Stromal cell of bone marrow (primary cell): ENCODE data around the gene PGLYRP4.
A peak's percentile ranks its signal among the peaks of the same experiment; 100 is the strongest.

Source experiments
- DNase-seq: peaks from one replicate; pipeline ENCODE4 v3.0.0-alpha.2; 2012; ENCODE audit warnings: low read depth

PGLYRP4 gene

GRCh38 chr1:153375511-153375910 lies 26.9 kb upstream of the PGLYRP4 start, which contains the start of gene S100A12:
Gene S100A12 (minus strand): TSS chr1:153375621. CDS start chr1:153374592, 1,029 bp downstream.
- DNase-seq: peak; percentile 16

DNA sequence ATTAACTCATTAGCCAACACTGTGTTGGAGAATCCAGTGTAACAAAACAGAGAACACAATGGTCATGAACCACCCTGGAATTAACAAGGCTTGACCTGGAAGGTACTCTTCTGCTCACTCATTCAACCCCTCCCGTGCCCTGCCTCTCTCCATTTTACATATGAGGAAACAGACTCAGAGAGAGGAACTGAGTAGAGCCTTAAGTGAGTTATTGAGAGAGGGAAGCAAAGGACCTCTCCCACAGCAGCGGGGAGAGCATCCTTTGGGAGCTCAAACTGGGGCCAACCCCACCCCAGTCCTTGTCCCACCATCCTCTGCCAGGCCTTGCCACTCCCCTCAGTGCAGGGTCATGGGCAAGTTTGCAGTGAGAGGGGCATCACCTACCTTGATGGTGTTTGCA lies 25.4 kb upstream of the PGLYRP4 start:
- no peak for DNase-seq

- no peak for DNase-seq
Measured at GRCh38 chr1:153372571-153372970, 23.9 kb upstream of the PGLYRP4 start.

- no peak for DNase-seq
Measured at GRCh38 chr1:153371231-153371630, 22.6 kb upstream of the PGLYRP4 start.

DNA sequence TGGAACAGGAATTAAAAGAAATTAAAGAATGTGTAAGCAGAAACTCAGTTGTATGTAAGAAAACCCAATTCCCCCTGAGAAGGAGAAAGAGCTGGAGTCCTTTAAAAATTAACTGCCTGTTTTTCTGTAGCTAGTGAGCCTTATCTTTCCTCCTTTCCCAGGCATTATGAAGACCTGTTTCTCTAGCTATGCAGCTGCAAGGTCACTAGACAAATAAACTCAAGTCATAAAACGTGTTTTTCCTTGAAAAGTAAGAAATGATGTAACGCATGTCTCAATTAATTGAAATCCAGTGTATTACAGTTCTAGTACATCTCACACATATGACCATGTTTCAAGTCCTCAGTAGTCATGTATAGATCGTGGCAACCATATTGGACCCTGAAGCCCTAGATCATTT lies 21.5 kb upstream of the PGLYRP4 start:
- DNase-seq: no peak

GRCh38 chr1:153368495-153368894 lies 19.9 kb upstream of the PGLYRP4 start:
- no peak for DNase-seq

- DNase-seq: no peak
Measured at GRCh38 chr1:153367090-153367489, 18.4 kb upstream of the PGLYRP4 start.

DNA sequence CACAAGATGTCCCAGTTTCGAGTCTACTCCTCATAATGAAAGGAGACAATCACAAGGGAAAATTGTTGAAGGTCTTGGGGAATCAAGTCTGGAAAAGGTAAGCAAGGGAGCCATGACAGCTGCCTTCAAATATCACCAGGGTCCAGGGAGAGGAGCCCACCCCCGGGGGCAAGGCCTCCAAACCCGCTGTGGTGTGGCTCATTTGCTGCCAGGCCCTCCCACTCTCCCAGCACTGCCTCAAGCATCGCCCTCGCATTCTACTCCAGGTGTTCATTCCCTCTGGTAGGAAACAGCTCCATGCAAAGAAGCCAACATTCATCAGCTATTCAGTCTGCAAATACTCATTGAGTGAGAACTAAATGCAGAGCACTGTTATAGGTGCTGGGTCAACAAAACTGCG lies 17.6 kb upstream of the PGLYRP4 start:
- no peak for DNase-seq

- no peak for DNase-seq
Measured at GRCh38 chr1:153365696-153366095, 17.1 kb upstream of the PGLYRP4 start.

- no peak for DNase-seq
Measured at GRCh38 chr1:153364766-153365666, 16.4 kb upstream of the PGLYRP4 start.

- no peak for DNase-seq
Measured at GRCh38 chr1:153364156-153364555, 15.5 kb upstream of the PGLYRP4 start.

- no peak for DNase-seq
Measured at GRCh38 chr1:153363641-153364040, 15.0 kb upstream of the PGLYRP4 start.

- DNase-seq: no peak
Measured at GRCh38 chr1:153362187-153362775, 13.6 kb upstream of the PGLYRP4 start.

- no peak for DNase-seq
Measured at GRCh38 chr1:153361480-153362109, 13.0 kb upstream of the PGLYRP4 start.

GRCh38 chr1:153360592-153361479 lies 12.2 kb upstream of the PGLYRP4 start:
- no peak for DNase-seq

- DNase-seq: no peak
Measured at GRCh38 chr1:153360190-153360589, 11.5 kb upstream of the PGLYRP4 start.

DNA sequence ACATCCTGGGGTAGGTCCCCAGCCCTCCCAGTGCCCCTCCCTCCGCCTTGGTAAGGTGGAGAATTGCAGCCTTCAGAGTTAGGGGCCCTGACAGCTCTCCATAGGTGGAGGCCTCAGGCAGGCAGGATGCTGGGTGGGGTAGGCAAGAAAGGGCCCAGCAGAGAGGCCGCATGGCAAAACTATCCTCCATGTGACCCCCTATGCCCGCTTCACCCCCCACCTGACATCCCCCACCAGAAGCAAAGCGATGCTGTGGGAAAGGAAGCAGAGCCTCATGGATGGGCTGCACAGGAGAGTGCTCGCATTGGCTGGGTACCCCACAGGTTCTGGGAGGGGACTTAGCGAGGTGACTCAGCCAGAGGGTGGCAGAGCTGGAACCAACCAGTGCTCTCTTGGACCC lies 10.6 kb upstream of the PGLYRP4 start:
- no peak for DNase-seq

GRCh38 chr1:153358691-153358975 lies 10.0 kb upstream of the PGLYRP4 start:
- no peak for DNase-seq

GRCh38 chr1:153357853-153358690 lies 9.4 kb upstream of the PGLYRP4 start, which contains the start of gene S100A9:
Gene S100A9 (plus strand): TSS chr1:153357854. CDS start chr1:153358284, 430 bp downstream.
- DNase-seq: no peak

- DNase-seq: no peak
Measured at GRCh38 chr1:153357076-153357852, 8.6 kb upstream of the PGLYRP4 start.
